Purkinje cell (primary cell): ENCODE measurements around the gene SLC22A2. TPM values are rescaled to one million over a fixed set of nuclear protein-coding genes. Genes with fewer than 3 reads are reported as not detected.

Experiments used
- polyA plus RNA-seq: library from polyadenylated mRNA; unstranded; fragments of >200 nt; fragmentation: Nextera tagmentation; gene quantifications from 2 replicates; pipeline ENCODE4 v1.2.1, GENCODE V29; 2014

The SLC22A2 gene
- polyA plus RNA-seq: not detected in 2 replicates

DNA sequence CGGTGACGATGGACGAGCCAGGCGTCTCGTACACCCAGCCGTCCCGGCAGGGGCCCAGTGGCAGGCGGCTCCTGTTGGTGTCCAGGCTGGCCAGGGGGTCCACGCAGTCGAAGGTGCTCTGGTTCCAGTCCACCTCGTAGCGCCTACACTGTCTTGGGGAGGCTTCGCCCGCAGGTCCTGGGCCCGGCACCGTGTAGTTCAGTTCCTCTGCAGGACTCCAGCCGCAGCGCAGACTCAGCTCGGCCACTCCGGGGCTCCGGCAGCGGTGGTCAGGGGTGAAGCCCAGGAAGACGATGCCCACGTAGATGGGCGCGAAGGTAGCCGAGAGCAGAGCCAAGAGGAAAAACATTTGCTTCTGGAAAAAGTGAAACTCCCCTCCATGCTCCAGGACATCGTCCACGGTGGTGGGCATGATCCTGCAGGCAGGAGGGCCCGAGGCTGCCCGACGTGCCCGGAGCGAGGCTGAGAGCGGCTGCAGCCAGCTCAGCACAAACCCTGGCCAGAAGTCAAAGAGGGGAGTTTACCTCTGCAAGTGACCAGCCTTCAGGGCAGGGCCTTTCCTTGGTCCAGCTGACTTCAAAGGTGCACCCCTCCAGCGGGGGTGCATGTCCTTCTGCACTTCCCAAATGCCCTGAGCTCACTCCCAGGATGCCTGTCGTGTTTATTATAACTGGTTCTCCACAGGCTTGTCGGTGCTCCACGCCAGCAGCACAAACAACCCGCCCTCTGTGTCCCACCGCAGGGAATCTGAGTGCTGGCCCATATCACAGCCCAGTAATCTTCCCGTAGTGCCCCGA lies at the start of gene SLC22A2:
SLC22A2 (minus strand) TSS at position 476 of the 797 bp plus-strand sequence; CDS start at position 412, 64 bp downstream.

Other genes with a start within 250 kb of the SLC22A2 start
- 0.55 TPM in 1 of 2 replicates, not detected in the other for gene SLC22A1, start 137.0 kb downstream of the SLC22A2 start, polyA plus RNA-seq
- 0.13 and 0.34 TPM in 2 replicates for gene SLC22A3, start 89.6 kb upstream of the SLC22A2 start, polyA plus RNA-seq